ENCODE data around the gene PDZD7.

Gene PDZD7

GRCh38 chr10:101066896-101067355 is 36.0 kb upstream of the PDZD7 start:
- no peak overlapping the region for H3K4me3 ChIP-seq (ENCODE audit: low read depth in 1 of 2, low read length in 2 of 2)

GRCh38 chr10:101066146-101066895 is 35.4 kb upstream of the PDZD7 start:
- Histone ChIP-seq H3K9ac (ENCODE audit: low read depth, low read length) (no peak overlapping the region), H3K9me3 (ENCODE audit: insufficient read depth, low read length, severe bottlenecking) (no peaks in the 10 kb centered on the region), H3K27ac (ENCODE audit: low read length) (no peak overlapping the region), H3K4me3 (ENCODE audit: low read depth in 1 of 2, low read length in 2 of 2) (no peak overlapping the region), H3K27me3 (ENCODE audit: insufficient read depth, low read length, poor library complexity) (no peaks in the 10 kb centered on the region), H3K4me1 (ENCODE audit: insufficient read depth, low read length) (peaks cover 28% of the 10 kb centered on the region), H3K79me2 (ENCODE audit: insufficient read depth, low read length) (peaks cover 5% of the 10 kb centered on the region), H2AFZ (ENCODE audit: low read depth, low read length) (no peak overlapping the region), H3K36me3 (ENCODE audit: insufficient read depth, low read length) (no peaks in the 10 kb centered on the region), H3K4me2 (ENCODE audit: insufficient read depth, low read length) (no peak overlapping the region), H4K20me1 (ENCODE audit: insufficient read depth, low read length) (no peaks in the 10 kb centered on the region)
- ATAC-seq (ENCODE audit: insufficient read depth, low read depth) (no peak), DNase-seq (no peak)
- no peak for TF ChIP-seq EZH2 (IDR thresholded peaks at IDR 0.05; ENCODE audit: borderline replicate concordance, low read depth, low read length, severe bottlenecking)
- TF ChIP-seq CTCF (IDR thresholded peaks at IDR 0.05; ENCODE audit: borderline replicate concordance, extremely low read depth, low read length, poor library complexity, severe bottlenecking), result no peak

More at GRCh38 chr10:101066896-101067355, 36.0 kb upstream of the PDZD7 start:
- no peaks in the 10 kb centered on the region for H4K20me1 ChIP-seq (ENCODE audit: insufficient read depth, low read length)
- no peaks in the 10 kb centered on the region for H3K9me3 ChIP-seq (ENCODE audit: insufficient read depth, low read length, severe bottlenecking)
- H3K27me3 ChIP-seq (ENCODE audit: insufficient read depth, low read length, poor library complexity), result no peaks in the 10 kb centered on the region
- peak overlapping the region; percentile 59 for H3K9ac ChIP-seq (ENCODE audit: low read depth, low read length)
- no peak overlapping the region; the same call in 1 of the 2 replicates for H2AFZ ChIP-seq (ENCODE audit: low read depth, low read length)
- H3K4me2 ChIP-seq (ENCODE audit: insufficient read depth, low read length), result peak overlapping the region; percentile 82; the same call in 1 of the 2 replicates
- no peak overlapping the region for H3K27ac ChIP-seq (ENCODE audit: low read length)
- H3K36me3 ChIP-seq (ENCODE audit: insufficient read depth, low read length), result no peaks in the 10 kb centered on the region
- ATAC-seq (ENCODE audit: insufficient read depth, low read depth) (no peak), DNase-seq (no peak)
- peaks cover 22% of the 10 kb centered on the region for H3K4me1 ChIP-seq (ENCODE audit: insufficient read depth, low read length)
- H3K79me2 ChIP-seq (ENCODE audit: insufficient read depth, low read length), result peaks cover 5% of the 10 kb centered on the region
- no peak for TF ChIP-seq CTCF (IDR thresholded peaks at IDR 0.05; ENCODE audit: borderline replicate concordance, extremely low read depth, low read length, poor library complexity, severe bottlenecking)
- no peak for TF ChIP-seq EZH2 (IDR thresholded peaks at IDR 0.05; ENCODE audit: borderline replicate concordance, low read depth, low read length, severe bottlenecking)

- H3K9ac ChIP-seq (ENCODE audit: low read depth, low read length), result no peak overlapping the region
- H2AFZ ChIP-seq (ENCODE audit: low read depth, low read length), result no peak overlapping the region
- DNase-seq, result no peak
- no peaks in the 10 kb centered on the region for H3K27me3 ChIP-seq (ENCODE audit: insufficient read depth, low read length, poor library complexity)
- no peaks in the 10 kb centered on the region for H3K36me3 ChIP-seq (ENCODE audit: insufficient read depth, low read length)
- ATAC-seq (ENCODE audit: insufficient read depth, low read depth), result no peak
- TF ChIP-seq EZH2 (IDR thresholded peaks at IDR 0.05; ENCODE audit: borderline replicate concordance, low read depth, low read length, severe bottlenecking) (no peak), CTCF (IDR thresholded peaks at IDR 0.05; ENCODE audit: borderline replicate concordance, extremely low read depth, low read length, poor library complexity, severe bottlenecking) (no peak)
- no peaks in the 10 kb centered on the region for H3K9me3 ChIP-seq (ENCODE audit: insufficient read depth, low read length, severe bottlenecking)
- no peak overlapping the region for H3K27ac ChIP-seq (ENCODE audit: low read length)
- H3K4me2 ChIP-seq (ENCODE audit: insufficient read depth, low read length), result no peak overlapping the region
- no peak overlapping the region for H3K4me3 ChIP-seq (ENCODE audit: low read depth in 1 of 2, low read length in 2 of 2)
- H4K20me1 ChIP-seq (ENCODE audit: insufficient read depth, low read length), result no peaks in the 10 kb centered on the region
- H3K79me2 ChIP-seq (ENCODE audit: insufficient read depth, low read length), result peaks cover 5% of the 10 kb centered on the region
- peaks cover 31% of the 10 kb centered on the region for H3K4me1 ChIP-seq (ENCODE audit: insufficient read depth, low read length)
These were observed 34.7 kb upstream of the PDZD7 start for GRCh38 chr10:101065481-101066145.
